Stimulated activated CD8-positive, alpha-beta memory T cell treated with anti-CD3 and anti-CD28 coated beads, Interleukin-15, amount 100 ng/mL, for 48 hours (primary cell): ENCODE measurements around the gene ATCAY.

ENCODE experiments used
- DNase-seq, 2 donors: peaks; one replicate each; pipeline ENCODE4 v3.0.0-alpha.2; 2020; ENCODE audit warnings: low read depth in 2 of 2

Gene ATCAY

DNA sequence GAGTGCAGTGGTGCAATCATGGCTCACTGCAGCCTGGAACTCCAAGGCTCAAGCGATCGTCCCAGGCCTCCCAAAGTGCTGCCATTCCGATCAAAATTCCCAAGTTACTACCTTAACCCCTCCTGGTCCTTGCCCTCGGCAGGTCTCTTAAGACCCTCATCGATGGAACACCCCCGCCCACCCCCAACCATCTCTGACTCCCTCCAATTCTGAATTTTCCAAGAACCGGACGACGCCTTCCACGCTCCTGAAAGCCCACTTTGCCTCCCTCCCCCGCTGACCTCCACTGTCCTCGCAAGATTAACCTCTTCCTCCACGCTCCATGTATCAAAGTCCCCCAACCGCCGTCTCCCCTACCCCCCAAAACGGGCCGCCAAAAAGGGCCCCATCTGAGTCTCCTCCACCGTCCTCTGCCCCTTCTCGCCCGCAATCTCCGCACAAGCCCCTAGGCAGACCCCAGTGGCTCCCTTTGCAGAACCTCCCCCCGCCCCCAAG is 89.9 kb downstream of the ATCAY start:
- no peak for DNase-seq

- peak; percentile 94 to 95 for DNase-seq
Measured at GRCh38 chr19:3970808-3971598, 90.5 kb downstream of the ATCAY start, which contains the start of gene DAPK3. Gene DAPK3 (minus strand): TSS chr19:3971099. CDS start chr19:3969735, 1,364 bp downstream.

DNA sequence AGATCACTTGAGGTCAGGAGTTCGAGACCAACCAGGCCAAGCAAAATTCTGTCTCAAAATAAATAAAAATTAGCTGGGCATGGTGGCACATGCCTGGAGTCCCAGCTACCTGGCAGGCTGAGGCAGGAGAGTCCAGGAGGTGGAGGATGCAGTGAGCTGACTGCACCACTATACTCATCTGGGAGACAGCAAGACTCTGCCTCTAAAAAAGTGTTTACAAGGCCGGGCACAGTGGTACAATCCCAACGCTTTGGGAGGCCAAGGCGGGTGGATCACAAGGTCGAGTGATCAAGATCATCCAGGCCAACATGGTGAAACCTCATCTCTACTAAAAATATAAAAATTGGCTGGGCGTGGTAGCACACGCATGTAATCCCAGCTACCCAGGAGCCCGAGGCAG is 94.7 kb downstream of the ATCAY start:
- DNase-seq, result no peak

- DNase-seq, result no peak
Measured at GRCh38 chr19:3975637-3976087, 95.2 kb downstream of the ATCAY start.

- no peak for DNase-seq
Measured at GRCh38 chr19:3976495-3977241, 96.2 kb downstream of the ATCAY start.
